ENCODE data around the gene USF3. TPM values are rescaled to one million over a fixed set of nuclear protein-coding genes. Genes with fewer than 3 reads are reported as not detected.

USF3 gene
- total RNA-seq, 1 experiment from 2014 or later = 13.5 TPM

GRCh38 chr3:113721636-113722035 is 25.2 kb upstream of the USF3 start:
- intact Hi-C loops (cut with micrococcal nuclease) = no loop called here
- Histone ChIP-seq H3K4me3 (replicated peaks in 1 of 2; ENCODE audit: low read depth in 1 of 2, low read length in 2 of 2) (no peak overlapping the region), H3K79me2 (ENCODE audit: insufficient read depth, low read length) (peaks cover 54% of the 10 kb centered on the region), H2AFZ (ENCODE audit: low read depth, low read length, poor library complexity, severe bottlenecking) (no peak overlapping the region), H3K36me3 (ENCODE audit: control insufficient read depth in 1 of 2, insufficient read depth in 2 of 2, low read length in 2 of 2) (peaks cover 32 to 51% of the 10 kb centered on the region in 2 experiments), H3K4me1 (ENCODE audit: control insufficient read depth in 1 of 2, insufficient read depth in 2 of 2, low read length in 2 of 2) (no peaks in the 10 kb centered on the region), H3K9me2 (ENCODE audit: insufficient read depth) (no peaks in the 10 kb centered on the region), H3K27me3 (ENCODE audit: insufficient read depth, low read length) (no peaks in the 10 kb centered on the region), H4K20me1 (ENCODE audit: insufficient read depth) (peaks cover 32% of the 10 kb centered on the region), H3K4me2 (ENCODE audit: low read length) (no peak overlapping the region), H3K9ac (ENCODE audit: low read length) (no peak overlapping the region), H3K27ac (ENCODE audit: low read depth, low read length) (no peak overlapping the region), H3K9me3 (ENCODE audit: control insufficient read depth in 1 of 2, insufficient read depth in 1 of 2, low read depth in 1 of 2, low read length in 2 of 2) (no peaks in the 10 kb centered on the region)
- POLR2A ChIA-PET = no interaction called here
- no TSS peak for BruUV-seq (replicated peaks)
- TF ChIP-seq ZFX (IDR thresholded peaks at IDR 0.05) (no peak), FOSL1 (IDR thresholded peaks at IDR 0.05; ENCODE audit: low read depth) (no peak), ELF1 (IDR thresholded peaks at IDR 0.05; ENCODE audit: borderline replicate concordance, low read depth) (no peak), EZH2 (IDR thresholded peaks at IDR 0.05) (no peak), SP1 (IDR thresholded peaks at IDR 0.05; ENCODE audit: low read depth) (no peak), ATF3 (IDR thresholded peaks at IDR 0.05) (no peak), YY1 (IDR thresholded peaks at IDR 0.05; ENCODE audit: extremely low read depth, insufficient replicate concordance, low read depth, low read length) (no peak), ZNF274 (IDR thresholded peaks at IDR 0.05; ENCODE audit: low read depth, low read length) (no peak), CEBPB (IDR thresholded peaks at IDR 0.05; ENCODE audit: low read depth) (no peak), SIN3A (IDR thresholded peaks at IDR 0.05; ENCODE audit: low read depth) (no peak), SRF (IDR thresholded peaks at IDR 0.05; ENCODE audit: low read depth) (no peak), POLR2A (IDR thresholded peaks at IDR 0.05; ENCODE audit: borderline replicate concordance, extremely low read depth, insufficient read depth, insufficient read length) (no peak), MAX (IDR thresholded peaks at IDR 0.05) (no peak), TCF7L2 (IDR thresholded peaks at IDR 0.05; ENCODE audit: borderline replicate concordance, extremely low read depth, insufficient read depth, insufficient read length) (no peak), EZH2phosphoT487 (IDR thresholded peaks at IDR 0.05; ENCODE audit: borderline replicate concordance) (no peak), RAD21 (IDR thresholded peaks at IDR 0.05; ENCODE audit: low read depth) (no peak), POLR2AphosphoS5 (IDR thresholded peaks at IDR 0.05; ENCODE audit: low read depth, low read length) (no peak), CBX3 (IDR thresholded peaks at IDR 0.05; ENCODE audit: low read depth) (no peak)
- TF ChIP-seq, protein P1, sequence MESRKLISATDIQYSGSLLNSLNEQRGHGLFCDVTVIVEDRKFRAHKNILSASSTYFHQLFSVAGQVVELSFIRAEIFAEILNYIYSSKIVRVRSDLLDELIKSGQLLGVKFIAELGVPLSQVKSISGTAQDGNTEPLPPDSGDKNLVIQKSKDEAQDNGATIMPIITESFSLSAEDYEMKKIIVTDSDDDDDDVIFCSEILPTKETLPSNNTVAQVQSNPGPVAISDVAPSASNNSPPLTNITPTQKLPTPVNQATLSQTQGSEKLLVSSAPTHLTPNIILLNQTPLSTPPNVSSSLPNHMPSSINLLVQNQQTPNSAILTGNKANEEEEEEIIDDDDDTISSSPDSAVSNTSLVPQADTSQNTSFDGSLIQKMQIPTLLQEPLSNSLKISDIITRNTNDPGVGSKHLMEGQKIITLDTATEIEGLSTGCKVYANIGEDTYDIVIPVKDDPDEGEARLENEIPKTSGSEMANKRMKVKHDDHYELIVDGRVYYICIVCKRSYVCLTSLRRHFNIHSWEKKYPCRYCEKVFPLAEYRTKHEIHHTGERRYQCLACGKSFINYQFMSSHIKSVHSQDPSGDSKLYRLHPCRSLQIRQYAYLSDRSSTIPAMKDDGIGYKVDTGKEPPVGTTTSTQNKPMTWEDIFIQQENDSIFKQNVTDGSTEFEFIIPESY (IDR thresholded peaks at IDR 0.05; ENCODE audit: extremely low read depth, insufficient replicate concordance, low read length) = no peak
- TF ChIP-seq, protein P2, sequence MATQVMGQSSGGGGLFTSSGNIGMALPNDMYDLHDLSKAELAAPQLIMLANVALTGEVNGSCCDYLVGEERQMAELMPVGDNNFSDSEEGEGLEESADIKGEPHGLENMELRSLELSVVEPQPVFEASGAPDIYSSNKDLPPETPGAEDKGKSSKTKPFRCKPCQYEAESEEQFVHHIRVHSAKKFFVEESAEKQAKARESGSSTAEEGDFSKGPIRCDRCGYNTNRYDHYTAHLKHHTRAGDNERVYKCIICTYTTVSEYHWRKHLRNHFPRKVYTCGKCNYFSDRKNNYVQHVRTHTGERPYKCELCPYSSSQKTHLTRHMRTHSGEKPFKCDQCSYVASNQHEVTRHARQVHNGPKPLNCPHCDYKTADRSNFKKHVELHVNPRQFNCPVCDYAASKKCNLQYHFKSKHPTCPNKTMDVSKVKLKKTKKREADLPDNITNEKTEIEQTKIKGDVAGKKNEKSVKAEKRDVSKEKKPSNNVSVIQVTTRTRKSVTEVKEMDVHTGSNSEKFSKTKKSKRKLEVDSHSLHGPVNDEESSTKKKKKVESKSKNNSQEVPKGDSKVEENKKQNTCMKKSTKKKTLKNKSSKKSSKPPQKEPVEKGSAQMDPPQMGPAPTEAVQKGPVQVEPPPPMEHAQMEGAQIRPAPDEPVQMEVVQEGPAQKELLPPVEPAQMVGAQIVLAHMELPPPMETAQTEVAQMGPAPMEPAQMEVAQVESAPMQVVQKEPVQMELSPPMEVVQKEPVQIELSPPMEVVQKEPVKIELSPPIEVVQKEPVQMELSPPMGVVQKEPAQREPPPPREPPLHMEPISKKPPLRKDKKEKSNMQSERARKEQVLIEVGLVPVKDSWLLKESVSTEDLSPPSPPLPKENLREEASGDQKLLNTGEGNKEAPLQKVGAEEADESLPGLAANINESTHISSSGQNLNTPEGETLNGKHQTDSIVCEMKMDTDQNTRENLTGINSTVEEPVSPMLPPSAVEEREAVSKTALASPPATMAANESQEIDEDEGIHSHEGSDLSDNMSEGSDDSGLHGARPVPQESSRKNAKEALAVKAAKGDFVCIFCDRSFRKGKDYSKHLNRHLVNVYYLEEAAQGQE (IDR thresholded peaks at IDR 0.05; ENCODE audit: low read depth) = no peak
- DNase-seq (ENCODE audit: low read depth, low spot score) = no peak
- CTCF ChIA-PET = no interaction called here
- RAD21 ChIA-PET (ENCODE audit: low non-redundant PET in 1 of 2, low total read pairs in 2 of 2, uncharacterized antibody in 2 of 2, unreplicated experiment in 2 of 2) = no interaction called here
- no peak for ATAC-seq
